GM18505 (cell line): ENCODE results near the gene STX1B.

ENCODE experiments used
- ATAC-seq: cut with Tn5 transposase; IDR thresholded peaks from one replicate; pipeline ENCODE4 v1.9.1; 2021; ENCODE audit not compliant: unreplicated experiment
- POLR2A ChIP-seq: IDR thresholded peaks from 4 replicates; pipeline ENCODE4 v1.6.1; 2011; ENCODE audit warnings: borderline replicate concordance; ENCODE audit not compliant: insufficient read depth, insufficient read length; ENCODE audit errors: extremely low read depth

The STX1B gene

GRCh38 chr16:30997725-30998711 lies 12.4 kb downstream of the STX1B start:
- ATAC-seq: no peak
- no peak for TF ChIP-seq POLR2A

GRCh38 chr16:30996985-30997724 lies 13.3 kb downstream of the STX1B start:
- ATAC-seq: peak; percentile 74
- TF ChIP-seq POLR2A: peak; percentile 89

- no peak for ATAC-seq
Observed at GRCh38 chr16:30996324-30996984, 14.0 kb downstream of the STX1B start.

GRCh38 chr16:30995927-30996323 lies 14.5 kb downstream of the STX1B start:
- no peak for ATAC-seq
- TF ChIP-seq POLR2A: peak; percentile 15

More at GRCh38 chr16:30996324-30996984, 14.0 kb downstream of the STX1B start:
- TF ChIP-seq POLR2A: peak; percentile 44

- no peak for TF ChIP-seq POLR2A
- ATAC-seq: no peak
Observed at GRCh38 chr16:30992931-30993816, 17.3 kb downstream of the STX1B start.

- no peak for TF ChIP-seq POLR2A
- no peak for ATAC-seq
Observed at GRCh38 chr16:30992276-30992780, 18.1 kb downstream of the STX1B start.

- TF ChIP-seq POLR2A: no peak
- ATAC-seq: no peak
Observed at GRCh38 chr16:30991052-30991451, 19.4 kb downstream of the STX1B start.

- TF ChIP-seq POLR2A: no peak
- no peak for ATAC-seq
Observed at GRCh38 chr16:30990105-30990504, 20.3 kb downstream of the STX1B start.

- no peak for TF ChIP-seq POLR2A
- ATAC-seq: no peak
Observed at GRCh38 chr16:30989469-30990047, 20.9 kb downstream of the STX1B start.

- TF ChIP-seq POLR2A: no peak
- no peak for ATAC-seq
Observed at GRCh38 chr16:30987581-30988190, 22.8 kb downstream of the STX1B start.

GRCh38 chr16:30986129-30986991 lies 24.1 kb downstream of the STX1B start:
- ATAC-seq: no peak
- TF ChIP-seq POLR2A: no peak
